Loucy (cell line): ENCODE data around the gene ZBTB7B.

Experiments
- H2AFZ ChIP-seq: fragments of 200-600 bp; sonication (generic); 2 replicates; pipeline ENCODE4 v1.6.0; 2016; ENCODE audit warnings: antibody characterized with exemption, mild to moderate bottlenecking, low read length, moderate library complexity
- H3F3A ChIP-seq: fragments of 200-600 bp; 2 replicates; pipeline ENCODE4 v1.6.0; 2016; ENCODE audit warnings: antibody characterized with exemption, low read depth, mild to moderate bottlenecking
- H3K27me3 ChIP-seq: fragments of 200-600 bp; sonication (generic); 2 replicates; pipeline ENCODE4 v1.6.1; 2014; ENCODE audit warnings: low read length, mild to moderate bottlenecking; ENCODE audit not compliant: insufficient read depth, poor library complexity, severe bottlenecking
- H3K36me3 ChIP-seq: fragments of 200-600 bp; sonication (generic); 2 replicates; pipeline ENCODE4 v1.6.1; 2016; ENCODE audit warnings: low read length; ENCODE audit not compliant: insufficient read depth
- H3K4me1 ChIP-seq: fragments of 200-600 bp; sonication (generic); 2 replicates; pipeline ENCODE4 v1.5.1; 2014; ENCODE audit warnings: low read length, mild to moderate bottlenecking; ENCODE audit not compliant: insufficient read depth, poor library complexity, severe bottlenecking
- H3K4me2 ChIP-seq: fragments of 200-600 bp; sonication (generic); 2 replicates; pipeline ENCODE4 v1.6.0; 2014; ENCODE audit warnings: antibody characterized with exemption, low read length, low read depth, mild to moderate bottlenecking; ENCODE audit not compliant: poor library complexity, severe bottlenecking
- H3K4me3 ChIP-seq: fragments of 200-600 bp; sonication (generic); 2 replicates; pipeline ENCODE4 v1.5.1; 2014; ENCODE audit warnings: low read length, mild to moderate bottlenecking, mixed read lengths; ENCODE audit not compliant: poor library complexity, severe bottlenecking
- H3K79me2 ChIP-seq: fragments of 200-600 bp; sonication (generic); 2 replicates; pipeline ENCODE4 v1.6.1; 2014; ENCODE audit warnings: low read length; ENCODE audit not compliant: insufficient read depth
- H3K9ac ChIP-seq: fragments of 200-600 bp; sonication (generic); 2 replicates; pipeline ENCODE4 v1.6.0; 2014; ENCODE audit warnings: mild to moderate bottlenecking, low read depth, low read length, moderate library complexity; ENCODE audit not compliant: poor library complexity, severe bottlenecking
- H3K9me2 ChIP-seq: fragments of 200-600 bp; sonication (generic); replicated peaks from 2 replicates; pipeline ENCODE4 v1.6.1; 2016; ENCODE audit warnings: low read depth, low read length, mixed read lengths
- H3K9me3 ChIP-seq: fragments of 200-600 bp; sonication (generic); 2 replicates; pipeline ENCODE4 v1.6.1; 2014; ENCODE audit warnings: mild to moderate bottlenecking, antibody characterized with exemption, low read length, low read depth; ENCODE audit not compliant: insufficient read depth
- H4K20me1 ChIP-seq: fragments of 200-600 bp; sonication (generic); 2 replicates; pipeline ENCODE4 v1.6.0; 2014; ENCODE audit warnings: antibody characterized with exemption, low read length, mild to moderate bottlenecking; ENCODE audit not compliant: insufficient read depth, poor library complexity, severe bottlenecking
- EZH2phosphoT487 ChIP-seq: fragments of 200-600 bp; IDR thresholded peaks from 2 replicates; pipeline ENCODE4 v1.6.1; 2018; ENCODE audit warnings: antibody characterized with exemption, mild to moderate bottlenecking, moderate library complexity, borderline replicate concordance
- TF ChIP-seq, protein P1 (sequence below): fragments of 200-600 bp; sonication (generic); conservative IDR thresholded peaks from 2 replicates; pipeline ENCODE4 v1.5.1; 2014; ENCODE audit warnings: mild to moderate bottlenecking, antibody characterized with exemption, low read length

ZBTB7B gene

GRCh38 chr1:155018617-155019348, 16.2 kb downstream of the ZBTB7B start:
- H4K20me1 ChIP-seq = no peaks in the 10 kb centered on the region
- TF ChIP-seq EZH2phosphoT487 = no peak
- TF ChIP-seq, protein P1, sequence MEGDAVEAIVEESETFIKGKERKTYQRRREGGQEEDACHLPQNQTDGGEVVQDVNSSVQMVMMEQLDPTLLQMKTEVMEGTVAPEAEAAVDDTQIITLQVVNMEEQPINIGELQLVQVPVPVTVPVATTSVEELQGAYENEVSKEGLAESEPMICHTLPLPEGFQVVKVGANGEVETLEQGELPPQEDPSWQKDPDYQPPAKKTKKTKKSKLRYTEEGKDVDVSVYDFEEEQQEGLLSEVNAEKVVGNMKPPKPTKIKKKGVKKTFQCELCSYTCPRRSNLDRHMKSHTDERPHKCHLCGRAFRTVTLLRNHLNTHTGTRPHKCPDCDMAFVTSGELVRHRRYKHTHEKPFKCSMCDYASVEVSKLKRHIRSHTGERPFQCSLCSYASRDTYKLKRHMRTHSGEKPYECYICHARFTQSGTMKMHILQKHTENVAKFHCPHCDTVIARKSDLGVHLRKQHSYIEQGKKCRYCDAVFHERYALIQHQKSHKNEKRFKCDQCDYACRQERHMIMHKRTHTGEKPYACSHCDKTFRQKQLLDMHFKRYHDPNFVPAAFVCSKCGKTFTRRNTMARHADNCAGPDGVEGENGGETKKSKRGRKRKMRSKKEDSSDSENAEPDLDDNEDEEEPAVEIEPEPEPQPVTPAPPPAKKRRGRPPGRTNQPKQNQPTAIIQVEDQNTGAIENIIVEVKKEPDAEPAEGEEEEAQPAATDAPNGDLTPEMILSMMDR = no peak
- H3K27me3 ChIP-seq = no peaks in the 10 kb centered on the region
- no peaks in the 10 kb centered on the region for H3K9me2 ChIP-seq
- H3K79me2 ChIP-seq = no peaks in the 10 kb centered on the region
- peaks cover 13% of the 10 kb centered on the region for H3K4me1 ChIP-seq
- H3F3A ChIP-seq = no peaks in the 10 kb centered on the region
- no peak overlapping the region for H3K9ac ChIP-seq
- no peaks in the 10 kb centered on the region for H3K9me3 ChIP-seq
- no peak overlapping the region for H3K4me2 ChIP-seq
- H3K4me3 ChIP-seq = no peak overlapping the region
- H3K36me3 ChIP-seq = no peaks in the 10 kb centered on the region
- no peak overlapping the region for H2AFZ ChIP-seq

DNA sequence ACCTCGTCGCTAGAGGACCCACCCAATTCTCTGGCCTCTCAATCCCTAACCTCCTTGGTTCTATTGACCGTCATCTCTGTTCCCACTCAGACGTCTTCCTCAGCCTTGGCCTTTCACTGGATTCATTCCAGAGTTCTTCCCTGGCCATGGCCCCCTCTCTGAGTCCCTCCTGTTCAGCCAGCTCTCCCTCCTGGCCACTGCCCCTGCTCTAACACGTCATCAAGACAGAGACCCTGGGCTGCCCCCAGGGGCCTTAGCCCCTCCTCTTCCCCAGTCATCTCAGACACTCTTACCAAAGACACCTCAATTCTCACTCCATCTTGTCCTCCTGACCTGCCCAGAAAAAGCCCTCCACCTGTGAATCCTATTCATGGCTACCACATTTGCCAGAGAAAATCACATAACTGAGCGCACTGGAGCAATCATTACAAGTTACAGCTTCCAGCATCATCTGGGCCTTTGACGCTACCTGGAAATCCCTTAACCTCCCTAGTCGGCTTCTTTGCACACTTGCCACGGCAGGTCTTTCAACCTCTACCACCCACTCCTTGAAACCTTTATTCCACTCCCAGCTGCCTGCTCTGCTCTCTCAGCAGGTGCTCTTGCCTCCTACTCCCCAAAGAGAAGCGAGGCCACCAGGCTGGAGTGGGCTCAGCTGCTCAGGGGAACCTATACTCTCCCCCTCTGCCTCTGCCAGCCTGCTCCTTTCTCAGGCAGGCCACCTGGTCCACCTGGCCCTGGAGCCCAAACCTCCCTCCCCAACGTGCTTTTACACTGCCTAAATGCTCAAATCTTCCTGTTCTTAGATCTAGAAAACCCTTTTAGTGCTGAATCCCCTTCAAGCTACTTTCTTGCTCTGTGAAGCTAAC, 17.0 kb downstream of the ZBTB7B start:
- H3K4me1 ChIP-seq = peaks cover 6% of the 10 kb centered on the region
- H3K4me2 ChIP-seq = no peak overlapping the region
- H3K9ac ChIP-seq = no peak overlapping the region

GRCh38 chr1:155022136-155022926, 19.7 kb downstream of the ZBTB7B start:
- Histone ChIP-seq H3K79me2 (no peaks in the 10 kb centered on the region), H2AFZ (no peak overlapping the region), H3K36me3 (no peaks in the 10 kb centered on the region), H3K9ac (no peak overlapping the region), H3K4me3 (no peak overlapping the region), H4K20me1 (no peaks in the 10 kb centered on the region), H3F3A (no peaks in the 10 kb centered on the region), H3K9me2 (no peaks in the 10 kb centered on the region), H3K27me3 (no peaks in the 10 kb centered on the region), H3K4me2 (no peak overlapping the region), H3K9me3 (no peaks in the 10 kb centered on the region), H3K4me1 (peaks cover 6% of the 10 kb centered on the region)
- TF ChIP-seq, protein P1 = no peak
- no peak for TF ChIP-seq EZH2phosphoT487

More for the DNA sequence above, 17.0 kb downstream of the ZBTB7B start:
- Histone ChIP-seq H3F3A (no peaks in the 10 kb centered on the region), H3K27me3 (no peaks in the 10 kb centered on the region), H3K4me3 (no peak overlapping the region), H3K9me3 (no peaks in the 10 kb centered on the region), H2AFZ (no peak overlapping the region), H4K20me1 (no peaks in the 10 kb centered on the region), H3K9me2 (no peaks in the 10 kb centered on the region), H3K36me3 (no peaks in the 10 kb centered on the region), H3K79me2 (no peaks in the 10 kb centered on the region)
- TF ChIP-seq EZH2phosphoT487 = no peak
- TF ChIP-seq, protein P1 = no peak
